GM13976 (cell line): ENCODE measurements around the gene HELZ2.

Source experiments
- DNase-seq: peaks from one replicate; pipeline ENCODE4 v3.0.0; 2012; ENCODE audit warnings: low spot score
- CTCF ChIP-seq: IDR thresholded peaks from 2 replicates; pipeline ENCODE4 v1.5.1; 2012; ENCODE audit warnings: borderline replicate concordance, mild to moderate bottlenecking; ENCODE audit not compliant: insufficient read depth; ENCODE audit errors: extremely low read depth, missing control alignments, control extremely low read depth
- in situ Hi-C: fragments of 300-500 bp; cut with MboI; formaldehyde crosslinking; loops from one replicate; pipeline ENCODE4 v1.12.0; 2022; ENCODE audit warnings: low sequenced_read_pairs, mixed read lengths, inconsistent platforms; ENCODE audit not compliant: unreplicated experiment

HELZ2 gene

GRCh38 chr20:63552481-63553249 is 21.4 kb downstream of the HELZ2 start:
- in situ Hi-C loops = no loop called here
- DNase-seq = no peak
- no peak for TF ChIP-seq CTCF

GRCh38 chr20:63551068-63551467 is 23.0 kb downstream of the HELZ2 start:
- DNase-seq = no peak
- TF ChIP-seq CTCF = no peak
- in situ Hi-C loops = no loop called here

- in situ Hi-C loops = loop anchor here (25.0 kb wide), 1 partner anchor 313 kb away; the partner anchor contains the start of genes ABHD16B and TPD52L2
- TF ChIP-seq CTCF = no peak
Observed at GRCh38 chr20:63549679-63550282, 24.3 kb downstream of the HELZ2 start.

GRCh38 chr20:63549019-63549418 is 25.0 kb downstream of the HELZ2 start:
- in situ Hi-C loops = loop anchor here (25.0 kb wide), 1 partner anchor 313 kb away; the partner anchor contains the start of genes ABHD16B and TPD52L2
- no peak for TF ChIP-seq CTCF
- no peak for DNase-seq

More at GRCh38 chr20:63549679-63550282, 24.3 kb downstream of the HELZ2 start:
- DNase-seq = no peak

GRCh38 chr20:63548542-63548941 is 25.5 kb downstream of the HELZ2 start:
- no peak for DNase-seq
- in situ Hi-C loops = loop anchor here (25.0 kb wide), 1 partner anchor 314 kb away; the partner anchor contains the start of genes ABHD16B and TPD52L2
- no peak for TF ChIP-seq CTCF

- no peak for TF ChIP-seq CTCF
- DNase-seq = no peak
- in situ Hi-C loops = loop anchor here (25.0 kb wide), 1 partner anchor 314 kb away; the partner anchor contains the start of genes ABHD16B and TPD52L2
Observed at GRCh38 chr20:63547725-63548480, 26.1 kb downstream of the HELZ2 start, which contains the start of gene SRMS. Gene SRMS (minus strand): TSS chr20:63547749. CDS start chr20:63547463, 286 bp downstream.
